Measurements from ENCODE around the gene XRRA1. TPM values are rescaled to one million over a fixed set of nuclear protein-coding genes. Genes with fewer than 3 reads are reported as not detected.

Gene XRRA1
- total RNA-seq, 1 experiment from 2014 or later: 34.1 TPM

Other genes starting within 250 kb of the XRRA1 start
- gene CHRDL2, start 217.7 kb downstream of the XRRA1 start, total RNA-seq (2021; ENCODE audit: unreplicated experiment): 0.15 TPM
- gene RNF169, start 200.2 kb downstream of the XRRA1 start, total RNA-seq (2021; ENCODE audit: unreplicated experiment): 23.6 TPM
- gene SPCS2, start 175 bp upstream of the XRRA1 start, total RNA-seq (2021; ENCODE audit: unreplicated experiment): 242 TPM
- 29.0 TPM for gene NEU3, start 39.8 kb upstream of the XRRA1 start, total RNA-seq (2021; ENCODE audit: unreplicated experiment)
- not detected for gene OR2AT4, start 147.8 kb upstream of the XRRA1 start, total RNA-seq (2021; ENCODE audit: unreplicated experiment)
- gene SLCO2B1, start 202.0 kb upstream of the XRRA1 start, total RNA-seq (2021; ENCODE audit: unreplicated experiment): 0.77 TPM